ENCODE results near the gene MFNG. TPM values are rescaled to one million over a fixed set of nuclear protein-coding genes. Genes with fewer than 3 reads are reported as not detected.

The MFNG gene
- total and polyA plus RNA-seq, 2 donors (not counting 1 experiment from before 2014, with no cell fraction given) = 0.15 TPM; not detected in 1

GRCh38 chr22:37519268-37520195, 33.3 kb upstream of the MFNG start, which contains the start of gene CARD10:
Gene CARD10, minus strand, starts transcription at chr22:37519415. Its CDS starts 215 bp downstream, at chr22:37519200.
- peak within 1 kb of the TSS; percentile 75 for H2AFZ ChIP-seq (ENCODE audit: low read length)
- peak within 1 kb of the TSS; percentile 77 for H3K4me2 ChIP-seq (ENCODE audit: extremely low read depth, insufficient read depth, low read length)
- no peaks in the 10 kb centered on the region for H4K20me1 ChIP-seq (ENCODE audit: control insufficient read depth, extremely low read depth, insufficient read depth, low read length)
- H3K9me3 ChIP-seq (ENCODE audit: control insufficient read depth, insufficient read depth, low read depth, low read length) = no peaks in the 10 kb centered on the region
- H3K27me3 ChIP-seq (ENCODE audit: control insufficient read depth, insufficient read depth, low read length) = no peaks in the 10 kb centered on the region
- H3K36me3 ChIP-seq (ENCODE audit: control insufficient read depth, insufficient read depth, low read length) = peaks cover 2% of the 10 kb centered on the region
- H3K79me2 ChIP-seq (ENCODE audit: control insufficient read depth, insufficient read depth, low read length) = no peaks in the 10 kb centered on the region
- H3K27ac ChIP-seq (ENCODE audit: insufficient read depth, low read length) = no peak within 1 kb of the TSS
- peaks cover 4% of the 10 kb centered on the region for H3K4me1 ChIP-seq (ENCODE audit: control insufficient read depth, extremely low read depth, insufficient read depth, low read length)
- TF ChIP-seq, protein P1, sequence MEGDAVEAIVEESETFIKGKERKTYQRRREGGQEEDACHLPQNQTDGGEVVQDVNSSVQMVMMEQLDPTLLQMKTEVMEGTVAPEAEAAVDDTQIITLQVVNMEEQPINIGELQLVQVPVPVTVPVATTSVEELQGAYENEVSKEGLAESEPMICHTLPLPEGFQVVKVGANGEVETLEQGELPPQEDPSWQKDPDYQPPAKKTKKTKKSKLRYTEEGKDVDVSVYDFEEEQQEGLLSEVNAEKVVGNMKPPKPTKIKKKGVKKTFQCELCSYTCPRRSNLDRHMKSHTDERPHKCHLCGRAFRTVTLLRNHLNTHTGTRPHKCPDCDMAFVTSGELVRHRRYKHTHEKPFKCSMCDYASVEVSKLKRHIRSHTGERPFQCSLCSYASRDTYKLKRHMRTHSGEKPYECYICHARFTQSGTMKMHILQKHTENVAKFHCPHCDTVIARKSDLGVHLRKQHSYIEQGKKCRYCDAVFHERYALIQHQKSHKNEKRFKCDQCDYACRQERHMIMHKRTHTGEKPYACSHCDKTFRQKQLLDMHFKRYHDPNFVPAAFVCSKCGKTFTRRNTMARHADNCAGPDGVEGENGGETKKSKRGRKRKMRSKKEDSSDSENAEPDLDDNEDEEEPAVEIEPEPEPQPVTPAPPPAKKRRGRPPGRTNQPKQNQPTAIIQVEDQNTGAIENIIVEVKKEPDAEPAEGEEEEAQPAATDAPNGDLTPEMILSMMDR (conservative IDR thresholded peaks at IDR 0.05 in 1 of 2, IDR thresholded peaks at IDR 0.05 in 1 of 2; ENCODE audit: low read depth in 1 of 2, low read length in 2 of 2) = no peak
- TF ChIP-seq EZH2 (IDR thresholded peaks at IDR 0.05; ENCODE audit: low read length, missing control alignments) = no peak
- H3K4me3 ChIP-seq (replicated peaks in 1 of 4; ENCODE audit: control extremely low read depth in 1 of 4, insufficient read depth in 1 of 4, low read depth in 3 of 4, low read length in 4 of 4) = peak within 1 kb of the TSS; percentile 27 to 62 (median 56)
- peak within 1 kb of the TSS; percentile 57 for H3K9ac ChIP-seq (ENCODE audit: insufficient read depth, low read length)
- peak in 1 of 2 donors; percentile 19 for DNase-seq (ENCODE audit: low read depth in 2 of 2)

- peak overlapping the region; percentile 57 for H3K9ac ChIP-seq (ENCODE audit: insufficient read depth, low read length)
- TF ChIP-seq, protein P1 (conservative IDR thresholded peaks at IDR 0.05 in 1 of 2, IDR thresholded peaks at IDR 0.05 in 1 of 2; ENCODE audit: low read depth in 1 of 2, low read length in 2 of 2) = no peak
- no peak for TF ChIP-seq EZH2 (IDR thresholded peaks at IDR 0.05; ENCODE audit: low read length, missing control alignments)
- DNase-seq (ENCODE audit: low read depth in 2 of 2) = peak in 1 of 2 donors; percentile 17
- no peak overlapping the region for H3K27ac ChIP-seq (ENCODE audit: insufficient read depth, low read length)
- H3K4me2 ChIP-seq (ENCODE audit: extremely low read depth, insufficient read depth, low read length) = peak overlapping the region; percentile 77
- H3K36me3 ChIP-seq (ENCODE audit: control insufficient read depth, insufficient read depth, low read length) = peaks cover 4% of the 10 kb centered on the region
- no peaks in the 10 kb centered on the region for H3K79me2 ChIP-seq (ENCODE audit: control insufficient read depth, insufficient read depth, low read length)
- peak overlapping the region; percentile 75 for H2AFZ ChIP-seq (ENCODE audit: low read length)
- H3K9me3 ChIP-seq (ENCODE audit: control insufficient read depth, insufficient read depth, low read depth, low read length) = no peaks in the 10 kb centered on the region
- H3K4me1 ChIP-seq (ENCODE audit: control insufficient read depth, extremely low read depth, insufficient read depth, low read length) = peaks cover 4% of the 10 kb centered on the region
- H3K27me3 ChIP-seq (ENCODE audit: control insufficient read depth, insufficient read depth, low read length) = no peaks in the 10 kb centered on the region
- no peaks in the 10 kb centered on the region for H4K20me1 ChIP-seq (ENCODE audit: control insufficient read depth, extremely low read depth, insufficient read depth, low read length)
- H3K4me3 ChIP-seq (replicated peaks in 1 of 4; ENCODE audit: control extremely low read depth in 1 of 4, insufficient read depth in 1 of 4, low read depth in 3 of 4, low read length in 4 of 4) = peak overlapping the region; percentile 27 to 62 (median 56)
Measured at GRCh38 chr22:37518509-37519267, 32.5 kb upstream of the MFNG start.
